Testis (tissue), 2 donors: ENCODE measurements around the gene ARL14EP.

Source experiments
- POLR2A ChIP-seq: fragments of 450-650 bp; IDR thresholded peaks from one replicate; pipeline ENCODE4 v1.6.1; 2017; ENCODE audit warnings: antibody characterized with exemption, mild to moderate bottlenecking, moderate library complexity
- TF ChIP-seq, protein P1 (sequence below), 3 experiments: fragments of 450-650 bp in 2 of 3; fragments of 200-600 bp in 1 of 3; sonication (generic) in 1 of 3; IDR thresholded peaks; one replicate each; pipeline ENCODE4 v1.5.1; 2016 to 2019; ENCODE audit warnings: antibody characterized with exemption in 3 of 3, mild to moderate bottlenecking in 2 of 3, moderate library complexity in 1 of 3

DNA sequence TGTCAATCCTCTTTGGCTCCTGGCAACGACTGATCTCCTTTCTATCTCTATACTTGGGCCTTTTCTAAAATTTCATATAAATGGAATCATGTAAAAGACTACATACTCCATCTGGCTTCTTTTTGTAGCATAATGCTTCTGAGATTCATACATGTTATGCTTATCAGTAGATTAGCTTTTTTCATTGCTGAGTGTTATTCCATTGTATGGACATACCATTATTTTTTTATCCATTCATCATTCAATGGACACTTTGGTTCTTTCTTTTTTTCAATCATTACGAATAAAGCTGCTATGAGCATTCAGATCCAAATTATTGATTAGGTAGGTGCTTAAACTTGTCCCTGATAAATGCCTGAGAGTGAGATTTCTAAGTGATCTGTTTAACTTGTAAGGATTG, 11.7 kb upstream of the ARL14EP start:
- TF ChIP-seq, protein P1, sequence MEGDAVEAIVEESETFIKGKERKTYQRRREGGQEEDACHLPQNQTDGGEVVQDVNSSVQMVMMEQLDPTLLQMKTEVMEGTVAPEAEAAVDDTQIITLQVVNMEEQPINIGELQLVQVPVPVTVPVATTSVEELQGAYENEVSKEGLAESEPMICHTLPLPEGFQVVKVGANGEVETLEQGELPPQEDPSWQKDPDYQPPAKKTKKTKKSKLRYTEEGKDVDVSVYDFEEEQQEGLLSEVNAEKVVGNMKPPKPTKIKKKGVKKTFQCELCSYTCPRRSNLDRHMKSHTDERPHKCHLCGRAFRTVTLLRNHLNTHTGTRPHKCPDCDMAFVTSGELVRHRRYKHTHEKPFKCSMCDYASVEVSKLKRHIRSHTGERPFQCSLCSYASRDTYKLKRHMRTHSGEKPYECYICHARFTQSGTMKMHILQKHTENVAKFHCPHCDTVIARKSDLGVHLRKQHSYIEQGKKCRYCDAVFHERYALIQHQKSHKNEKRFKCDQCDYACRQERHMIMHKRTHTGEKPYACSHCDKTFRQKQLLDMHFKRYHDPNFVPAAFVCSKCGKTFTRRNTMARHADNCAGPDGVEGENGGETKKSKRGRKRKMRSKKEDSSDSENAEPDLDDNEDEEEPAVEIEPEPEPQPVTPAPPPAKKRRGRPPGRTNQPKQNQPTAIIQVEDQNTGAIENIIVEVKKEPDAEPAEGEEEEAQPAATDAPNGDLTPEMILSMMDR (IDR thresholded peaks at IDR 0.05), result no peak
- no peak for TF ChIP-seq POLR2A
